ENCODE results near the gene ZFYVE9. TPM values are rescaled to one million over a fixed set of nuclear protein-coding genes. Genes with fewer than 3 reads are reported as not detected.
A peak's percentile ranks its signal among the peaks of the same experiment; 100 is the strongest.
"Not testable (repeated sequence)": the region's sequence is repeated elsewhere in the genome, so short reads cannot be mapped to it uniquely, and the experiment has no call there.

Gene ZFYVE9
- total RNA-seq, 2 donors from 2014 or later = 0.99 to 1.8 TPM

DNA sequence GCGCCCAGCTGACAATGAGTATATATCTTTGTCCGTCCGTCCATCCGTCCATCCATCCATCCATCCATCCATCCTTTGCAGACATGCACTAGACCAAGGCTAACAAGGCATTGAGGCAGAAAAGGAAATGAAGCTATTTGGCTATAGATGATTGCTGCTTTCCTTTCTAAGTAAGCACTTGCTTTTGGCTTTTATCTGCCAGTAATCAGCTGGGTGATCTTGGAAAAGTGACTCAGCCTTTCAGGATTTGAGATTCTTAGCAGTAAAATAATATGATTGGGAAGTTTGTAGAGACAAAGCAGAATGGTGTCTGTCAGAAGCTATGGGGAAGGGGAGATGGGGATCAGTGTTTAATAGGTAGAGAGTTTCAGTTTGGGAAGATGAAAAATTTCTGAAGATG lies 22.7 kb downstream of the ZFYVE9 start:
- H3K27me3 Mint-ChIP-seq = no peaks in the 10 kb centered on the region
- H3K27ac Mint-ChIP-seq = no peak overlapping the region
- no peak for ATAC-seq (replicated peaks)
- H3K36me3 Mint-ChIP-seq (ENCODE audit: low read depth) = no peaks in the 10 kb centered on the region
- H3K4me3 Mint-ChIP-seq = no peak overlapping the region
- no peaks in the 10 kb centered on the region for H3K9me3 Mint-ChIP-seq
- no peaks in the 10 kb centered on the region for H3K4me1 Mint-ChIP-seq

DNA sequence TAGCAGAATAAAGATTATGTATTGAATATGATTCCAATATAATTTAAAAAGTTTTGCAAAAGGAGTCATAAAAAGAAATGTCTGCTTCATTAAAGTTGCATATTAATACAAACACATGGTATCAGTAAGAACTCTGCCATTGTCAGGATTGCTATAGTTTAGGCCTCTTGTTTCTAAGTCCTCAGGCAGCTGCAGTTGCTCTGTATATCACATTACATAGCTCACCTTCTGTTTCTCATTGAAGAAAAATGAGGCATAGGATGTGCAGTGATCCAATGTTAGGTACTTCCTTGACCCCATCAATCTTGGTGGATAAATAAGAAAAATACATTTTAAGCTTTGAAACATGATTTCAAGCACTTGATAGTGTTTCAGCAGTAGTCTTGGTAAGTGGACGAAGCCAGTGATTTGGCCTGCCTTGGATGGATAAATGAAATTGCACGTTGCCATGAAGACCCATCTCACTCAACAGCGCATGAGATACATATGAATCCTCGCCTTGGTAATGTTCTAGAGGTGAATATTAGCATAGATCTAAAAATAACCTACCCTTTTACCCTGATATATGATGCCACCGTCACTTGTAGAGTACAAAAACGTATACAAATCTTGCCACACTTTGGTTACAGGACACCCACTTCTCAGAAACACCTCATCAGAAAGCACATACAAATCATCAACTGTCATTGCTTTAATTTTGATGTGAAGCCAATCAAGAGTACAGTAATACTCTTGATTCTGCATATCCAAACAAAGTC lies 25.3 kb downstream of the ZFYVE9 start:
- ATAC-seq (replicated peaks) = no peak
- no peak overlapping the region for H3K27ac Mint-ChIP-seq
- H3K4me1 Mint-ChIP-seq = no peaks in the 10 kb centered on the region
- peaks cover 5% of the 10 kb centered on the region for H3K9me3 Mint-ChIP-seq
- no peak overlapping the region for H3K4me3 Mint-ChIP-seq
- no peaks in the 10 kb centered on the region for H3K36me3 Mint-ChIP-seq (ENCODE audit: low read depth)
- H3K27me3 Mint-ChIP-seq = no peaks in the 10 kb centered on the region

DNA sequence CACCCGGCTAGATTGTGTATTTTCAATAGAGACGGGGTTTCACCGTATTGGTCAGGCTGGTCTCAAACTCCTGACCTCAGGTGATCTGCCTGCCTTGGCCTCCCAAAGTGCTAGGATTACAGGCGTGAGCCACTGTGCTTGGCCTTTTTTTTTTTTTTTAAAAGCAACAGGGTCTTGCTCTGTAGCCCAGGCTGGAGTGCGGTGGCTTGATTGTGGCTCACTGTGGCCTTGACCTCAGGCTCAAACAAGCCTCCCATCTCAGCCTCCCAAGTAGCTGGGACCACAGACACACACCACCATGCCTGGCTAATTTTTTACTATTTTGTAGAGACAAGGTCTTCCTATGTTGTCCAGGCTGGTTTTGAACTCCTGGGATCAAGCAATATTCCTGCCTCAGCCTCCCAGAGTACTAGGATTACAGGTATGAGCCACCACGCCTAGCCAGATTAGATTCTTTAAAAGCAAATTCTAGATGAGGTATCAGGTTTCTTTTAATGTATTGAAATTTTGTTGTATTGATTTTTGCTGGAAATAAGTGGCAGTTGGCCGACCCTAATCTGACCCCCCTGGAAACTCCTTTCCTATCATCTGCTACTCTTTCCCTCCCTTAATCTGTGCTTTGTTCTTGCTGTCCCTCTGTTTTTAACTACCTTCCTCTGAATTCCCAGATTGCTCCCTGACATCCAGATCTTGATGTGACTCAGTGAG lies 26.6 kb downstream of the ZFYVE9 start:
- Mint-ChIP-seq H3K9me3 (peaks cover 5% of the 10 kb centered on the region), H3K36me3 (ENCODE audit: low read depth) (no peaks in the 10 kb centered on the region), H3K4me3 (no peak overlapping the region), H3K4me1 (no peaks in the 10 kb centered on the region), H3K27me3 (no peaks in the 10 kb centered on the region), H3K27ac (no peak overlapping the region)
- no peak for ATAC-seq (replicated peaks)

DNA sequence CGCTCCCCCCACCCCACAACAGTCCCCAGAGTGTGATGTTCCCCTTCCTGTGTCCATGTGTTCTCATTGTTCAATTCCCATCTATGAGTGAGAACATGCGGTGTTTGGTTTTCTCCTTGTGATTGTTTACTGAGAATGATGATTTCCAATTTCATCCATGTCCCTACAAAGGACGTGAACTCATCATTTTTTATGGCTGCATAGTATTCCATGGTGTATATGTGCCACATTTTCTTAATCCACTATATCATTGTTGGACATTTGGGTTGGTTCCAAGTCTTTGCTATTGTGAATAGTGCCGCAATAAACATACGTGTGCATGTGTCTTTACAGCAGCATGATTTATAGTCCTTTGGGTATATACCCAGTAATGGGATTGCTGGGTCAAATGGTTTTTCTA lies 29.3 kb downstream of the ZFYVE9 start:
- not testable (repeated sequence) for H3K27me3 Mint-ChIP-seq; H3K36me3 Mint-ChIP-seq (ENCODE audit: low read depth); H3K9me3 Mint-ChIP-seq; H3K27ac Mint-ChIP-seq; H3K4me1 Mint-ChIP-seq; H3K4me3 Mint-ChIP-seq; ATAC-seq (replicated peaks)

DNA sequence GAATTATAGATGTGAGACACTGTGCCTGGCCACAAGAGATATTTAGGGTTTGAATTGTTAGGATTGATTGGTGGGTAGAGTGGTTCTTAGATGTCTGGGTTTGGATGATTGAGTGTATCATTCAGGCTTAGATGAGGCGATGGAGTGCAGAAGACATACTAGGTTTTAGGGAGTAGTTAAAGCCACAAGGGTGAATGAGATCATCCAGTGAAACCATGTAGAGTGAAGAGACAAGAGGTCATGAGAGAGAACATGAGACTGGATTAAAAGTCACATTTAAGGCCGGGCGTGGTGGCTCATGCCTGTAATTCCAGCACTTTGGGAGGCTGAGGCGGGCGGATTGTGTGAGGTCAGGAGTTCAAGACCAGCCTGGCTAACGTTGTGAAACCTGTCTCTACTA lies 37.2 kb downstream of the ZFYVE9 start:
- peak; percentile 52 for ATAC-seq (replicated peaks)
- Mint-ChIP-seq H3K9me3 (no peaks in the 10 kb centered on the region), H3K4me1 (peaks cover 7% of the 10 kb centered on the region), H3K27me3 (no peaks in the 10 kb centered on the region), H3K27ac (no peak overlapping the region), H3K36me3 (ENCODE audit: low read depth) (no peaks in the 10 kb centered on the region), H3K4me3 (no peak overlapping the region)

DNA sequence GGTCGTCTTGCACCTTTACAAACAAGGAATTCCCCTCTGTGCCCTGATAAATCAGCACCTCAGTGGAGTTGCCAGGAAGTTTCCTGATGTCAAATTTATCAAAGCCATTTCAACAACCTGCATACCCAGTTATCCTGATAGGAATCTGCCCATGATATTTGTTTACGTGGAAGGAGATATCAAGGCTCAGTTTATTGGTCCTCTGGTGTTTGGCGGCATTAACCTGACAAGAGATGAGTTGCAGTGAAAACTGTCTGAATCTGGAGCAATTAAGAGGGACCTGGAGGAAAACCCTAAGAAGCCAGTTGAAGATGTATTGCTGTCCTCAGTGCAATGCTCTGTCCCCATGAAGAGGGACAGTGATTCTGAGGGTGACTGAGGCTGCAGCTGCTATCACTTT lies 38.3 kb downstream of the ZFYVE9 start:
- Mint-ChIP-seq H3K27me3 (no peaks in the 10 kb centered on the region), H3K4me3 (no peak overlapping the region), H3K36me3 (ENCODE audit: low read depth) (no peaks in the 10 kb centered on the region), H3K4me1 (peaks cover 7% of the 10 kb centered on the region), H3K9me3 (no peaks in the 10 kb centered on the region), H3K27ac (peak overlapping the region; percentile 50)
- no peak for ATAC-seq (replicated peaks)

DNA sequence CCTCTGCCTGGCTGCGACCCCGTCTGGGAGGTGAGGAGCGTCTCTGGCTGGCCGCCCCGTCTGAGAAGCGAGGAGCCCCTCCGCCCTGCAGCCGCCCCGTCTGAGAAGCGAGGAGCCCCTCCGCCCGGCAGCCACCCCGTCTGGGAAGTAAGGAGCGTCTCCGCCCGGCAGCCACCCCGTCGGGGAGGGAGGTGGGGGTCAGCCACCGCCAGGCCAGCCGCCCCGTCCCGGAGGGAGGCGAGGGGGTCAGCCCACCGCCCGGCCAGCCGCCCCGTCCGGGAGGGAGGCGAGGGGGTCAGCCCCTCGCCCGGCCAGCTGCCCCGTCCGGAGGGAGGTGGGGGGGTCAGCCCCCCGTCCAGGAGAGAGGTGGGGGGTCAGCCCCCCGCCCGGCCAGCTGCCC lies 39.9 kb downstream of the ZFYVE9 start:
- not testable (repeated sequence) for H3K36me3 Mint-ChIP-seq (ENCODE audit: low read depth); H3K27ac Mint-ChIP-seq; H3K4me1 Mint-ChIP-seq; H3K4me3 Mint-ChIP-seq; H3K9me3 Mint-ChIP-seq; H3K27me3 Mint-ChIP-seq; ATAC-seq (replicated peaks)

DNA sequence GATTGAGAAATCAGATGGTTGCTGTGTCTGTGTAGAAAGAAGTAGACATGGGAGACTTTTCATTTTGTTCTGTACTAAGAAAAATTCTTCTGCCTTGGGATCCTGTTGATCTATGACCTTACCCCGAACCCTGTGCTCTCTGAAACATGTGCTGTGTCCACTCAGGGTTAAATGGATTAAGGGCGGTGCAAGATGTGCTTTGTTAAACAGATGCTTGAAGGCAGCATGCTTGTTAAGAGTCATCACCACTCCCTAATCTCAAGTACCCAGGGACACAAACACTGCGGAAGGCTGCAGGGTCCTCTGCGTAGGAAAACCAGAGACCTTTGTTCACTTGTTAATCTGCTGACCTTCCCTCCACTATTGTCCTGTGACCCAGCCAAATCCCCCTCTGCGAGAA lies 40.4 kb downstream of the ZFYVE9 start:
- not testable (repeated sequence) for H3K27ac Mint-ChIP-seq; H3K9me3 Mint-ChIP-seq; ATAC-seq (replicated peaks); H3K4me1 Mint-ChIP-seq; H3K4me3 Mint-ChIP-seq; H3K27me3 Mint-ChIP-seq; H3K36me3 Mint-ChIP-seq (ENCODE audit: low read depth)

DNA sequence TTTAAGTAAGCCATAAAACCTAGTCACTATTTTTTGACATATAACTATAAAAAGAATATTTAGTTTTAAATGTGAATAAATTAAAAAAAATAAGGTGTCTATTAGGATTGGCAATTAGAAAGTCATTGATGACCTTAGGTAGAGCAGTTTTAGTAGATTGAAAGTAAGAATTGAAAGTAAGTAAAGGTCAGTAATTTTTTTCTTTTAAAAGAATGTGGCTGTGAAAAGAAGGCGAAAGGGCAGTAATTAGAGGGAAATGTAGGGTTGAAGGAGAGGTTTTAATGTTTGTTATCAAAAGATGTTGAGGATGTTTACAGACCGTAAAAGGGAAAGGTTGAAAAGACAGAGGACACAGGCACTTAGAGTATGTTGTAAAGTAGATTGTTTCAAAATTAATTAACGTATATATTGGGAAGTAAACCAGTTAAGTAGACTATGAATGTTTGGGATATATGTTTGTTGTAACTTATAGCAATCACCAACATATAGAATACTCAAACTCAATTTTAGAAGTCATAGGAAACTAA lies 41.0 kb downstream of the ZFYVE9 start:
- peaks cover 7% of the 10 kb centered on the region for H3K4me1 Mint-ChIP-seq
- no peak overlapping the region for H3K27ac Mint-ChIP-seq
- no peaks in the 10 kb centered on the region for H3K36me3 Mint-ChIP-seq (ENCODE audit: low read depth)
- H3K9me3 Mint-ChIP-seq = no peaks in the 10 kb centered on the region
- H3K4me3 Mint-ChIP-seq = no peak overlapping the region
- ATAC-seq (replicated peaks) = no peak
- H3K27me3 Mint-ChIP-seq = no peaks in the 10 kb centered on the region

DNA sequence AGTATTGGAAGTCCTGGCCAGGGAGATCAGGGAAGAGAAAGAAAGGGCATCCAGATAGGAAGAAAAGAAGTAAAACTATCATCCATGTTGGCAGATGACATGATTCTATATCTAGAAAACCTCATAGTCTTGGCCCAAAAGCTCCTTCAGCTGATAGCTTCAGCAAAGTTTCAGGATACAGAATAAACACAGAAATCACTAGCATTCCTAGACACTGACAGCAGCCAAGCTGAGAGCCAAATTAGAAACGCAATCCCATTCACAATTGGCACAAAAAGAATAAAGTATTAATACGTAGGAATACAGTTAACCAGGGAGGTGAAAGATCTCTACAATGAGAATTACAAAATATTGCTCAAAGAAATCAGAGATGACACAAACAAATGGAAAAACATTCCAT lies 44.6 kb downstream of the ZFYVE9 start:
- Mint-ChIP-seq H3K27me3 (no peaks in the 10 kb centered on the region), H3K4me1 (no peaks in the 10 kb centered on the region), H3K9me3 (no peaks in the 10 kb centered on the region), H3K36me3 (ENCODE audit: low read depth) (no peaks in the 10 kb centered on the region), H3K4me3 (no peak overlapping the region), H3K27ac (no peak overlapping the region)
- no peak for ATAC-seq (replicated peaks)

DNA sequence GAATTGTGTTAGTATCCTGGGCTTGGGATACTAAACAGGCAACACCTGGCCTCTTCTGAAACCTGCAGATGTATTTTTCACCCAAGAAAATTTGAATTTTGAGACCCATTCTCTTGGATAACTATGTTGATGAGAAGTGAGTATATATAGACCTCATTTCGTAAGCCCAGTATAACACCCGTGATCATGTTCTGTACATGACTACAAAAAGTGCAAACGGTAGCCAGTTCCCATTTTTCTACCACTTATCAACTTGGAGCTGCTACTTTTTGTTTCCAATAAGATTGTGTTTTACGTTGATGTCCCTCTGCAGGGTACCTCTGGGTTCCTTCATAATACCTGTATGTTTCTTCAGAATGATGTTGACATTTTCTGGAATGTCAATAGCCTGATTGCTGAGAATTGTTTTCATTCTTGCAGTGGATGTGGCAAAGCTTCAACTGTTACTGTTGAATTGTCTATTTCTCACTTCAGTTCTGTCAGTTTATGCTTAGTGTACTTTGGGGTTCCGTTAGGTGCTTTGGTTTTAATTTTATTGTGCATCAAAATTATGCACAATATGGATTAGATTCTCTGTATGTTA lies 48.1 kb downstream of the ZFYVE9 start:
- Mint-ChIP-seq H3K4me1 (no peaks in the 10 kb centered on the region), H3K36me3 (ENCODE audit: low read depth) (no peaks in the 10 kb centered on the region), H3K27me3 (no peaks in the 10 kb centered on the region), H3K4me3 (no peak overlapping the region), H3K9me3 (no peaks in the 10 kb centered on the region), H3K27ac (no peak overlapping the region)
- ATAC-seq (replicated peaks) = no peak

DNA sequence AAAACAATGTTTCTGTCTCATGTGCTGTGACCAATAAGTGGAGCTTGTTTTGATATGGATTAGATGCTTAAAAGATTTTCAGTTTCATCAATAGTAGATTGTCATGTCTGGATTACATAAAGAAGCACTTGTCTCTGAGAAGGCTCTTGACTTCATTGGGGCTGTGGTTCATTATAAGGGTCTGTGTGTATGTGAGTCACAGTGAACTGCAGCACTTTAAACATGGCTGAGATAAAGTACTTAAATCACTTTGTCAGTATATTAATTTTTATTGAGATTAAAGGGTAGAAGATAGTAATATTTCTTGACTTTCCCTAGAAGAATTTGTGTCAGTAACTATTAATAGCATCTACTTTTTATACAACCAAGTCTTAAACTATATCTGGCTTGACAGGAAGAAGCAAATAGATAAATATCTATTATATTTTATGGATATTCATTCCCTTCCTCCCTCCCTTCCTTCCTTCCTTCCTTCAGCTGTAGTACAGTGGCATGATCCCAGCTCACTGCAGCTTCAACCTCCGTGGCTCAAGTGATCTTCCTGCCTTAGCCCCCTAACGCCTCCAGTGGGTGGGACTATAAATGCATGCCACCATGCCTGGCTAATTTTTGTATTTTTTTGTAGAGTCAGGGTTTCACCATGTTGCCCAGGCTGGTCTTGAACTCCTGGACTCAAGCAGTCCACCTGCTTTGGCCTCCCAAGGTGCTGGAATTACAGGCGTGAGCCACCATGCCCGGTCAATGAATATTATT lies 48.8 kb downstream of the ZFYVE9 start:
- Mint-ChIP-seq H3K4me1 (no peaks in the 10 kb centered on the region), H3K4me3 (no peak overlapping the region), H3K27me3 (no peaks in the 10 kb centered on the region), H3K9me3 (no peaks in the 10 kb centered on the region), H3K27ac (no peak overlapping the region), H3K36me3 (ENCODE audit: low read depth) (no peaks in the 10 kb centered on the region)
- ATAC-seq (replicated peaks) = no peak

DNA sequence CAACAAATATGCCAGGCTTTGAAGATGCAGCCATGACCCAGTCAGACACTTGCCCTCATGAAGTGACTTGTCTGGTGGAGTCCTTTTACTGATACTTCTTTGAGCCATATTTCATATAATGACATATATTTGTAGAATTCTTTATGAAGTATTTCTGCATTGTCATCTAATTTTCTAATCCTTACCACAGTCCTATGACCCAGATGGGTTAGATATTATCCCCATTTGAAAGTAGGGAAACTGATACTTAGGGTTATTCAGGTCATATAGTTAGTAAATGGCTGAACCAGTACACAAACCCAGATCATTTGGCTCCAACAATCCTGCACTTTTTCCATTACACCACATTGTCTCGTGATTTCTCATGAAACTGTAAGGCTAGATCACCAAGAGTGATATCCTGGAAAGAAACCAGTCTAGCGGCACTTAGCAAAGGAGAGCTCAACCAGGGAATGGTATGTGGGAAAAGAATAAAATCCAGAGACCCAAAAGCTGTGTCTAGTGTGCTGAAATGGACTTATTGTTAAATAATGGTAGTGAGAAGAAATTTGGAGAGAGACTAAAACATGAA lies 49.6 kb downstream of the ZFYVE9 start:
- no peak for ATAC-seq (replicated peaks)
- Mint-ChIP-seq H3K4me3 (no peak overlapping the region), H3K36me3 (ENCODE audit: low read depth) (no peaks in the 10 kb centered on the region)

DNA sequence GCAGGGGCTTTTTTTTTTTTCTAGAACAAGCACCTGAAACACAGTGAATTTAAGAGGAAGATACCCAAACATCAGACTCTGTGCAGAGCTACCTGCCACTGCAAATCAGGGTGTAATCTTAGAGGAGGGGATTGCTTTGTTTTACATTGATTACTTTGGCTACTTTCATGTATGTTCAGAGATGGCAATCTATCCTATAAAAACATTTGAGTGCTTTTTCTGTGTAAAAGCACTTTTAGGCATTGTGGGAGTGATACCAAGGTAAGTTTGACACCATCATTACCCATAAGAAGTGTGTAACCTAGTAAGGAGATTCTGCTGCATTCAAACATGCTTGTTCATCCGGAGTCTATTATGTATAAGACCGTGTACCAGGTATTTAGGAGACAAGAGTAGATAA lies 50.1 kb downstream of the ZFYVE9 start:
- Mint-ChIP-seq H3K36me3 (ENCODE audit: low read depth) (no peaks in the 10 kb centered on the region), H3K4me3 (no peak overlapping the region), H3K27ac (no peak overlapping the region), H3K9me3 (no peaks in the 10 kb centered on the region), H3K4me1 (no peaks in the 10 kb centered on the region), H3K27me3 (no peaks in the 10 kb centered on the region)
- ATAC-seq (replicated peaks) = no peak

More for the DNA sequence above, 49.6 kb downstream of the ZFYVE9 start:
- Mint-ChIP-seq H3K4me1 (no peaks in the 10 kb centered on the region), H3K9me3 (no peaks in the 10 kb centered on the region), H3K27me3 (no peaks in the 10 kb centered on the region), H3K27ac (no peak overlapping the region)
